Mesendoderm (in vitro differentiated cells): ENCODE measurements around the gene SPATA12.
A peak's percentile ranks its signal among the peaks of the same experiment; 100 is the strongest.

Experiments used
- DNase-seq: peaks from one replicate; pipeline ENCODE4 v3.0.0; 2013
- H2AK5ac ChIP-seq: 2 replicates; pipeline ENCODE4 v1.6.1; 2013; ENCODE audit warnings: low read length, inconsistent platforms
- H2BK120ac ChIP-seq: 2 replicates; pipeline ENCODE4 v1.6.1; 2013; ENCODE audit warnings: low read depth, mild to moderate bottlenecking, low read length, moderate library complexity, mixed read lengths
- H2BK15ac ChIP-seq: replicated peaks from 2 replicates; pipeline ENCODE4 v1.6.1; 2013; ENCODE audit warnings: low read depth, mild to moderate bottlenecking, moderate library complexity
- H2BK5ac ChIP-seq: 2 replicates; pipeline ENCODE4 v1.6.1; 2013; ENCODE audit warnings: low read length, inconsistent platforms
- H3K18ac ChIP-seq: 2 replicates; pipeline ENCODE4 v1.6.1; 2013; ENCODE audit warnings: mild to moderate bottlenecking, low read length, mixed read lengths
- H3K23ac ChIP-seq: one replicate; pipeline ENCODE4 v1.6.1; 2013; ENCODE audit warnings: low read length
- H3K27ac ChIP-seq: 2 replicates; pipeline ENCODE4 v1.5.1; 2013; ENCODE audit warnings: low read depth, mild to moderate bottlenecking, inconsistent platforms, low read length, moderate library complexity
- H3K27me3 ChIP-seq: 2 replicates; pipeline ENCODE4 v1.6.1; 2013; ENCODE audit warnings: low read length, control low read depth, mild to moderate bottlenecking, inconsistent platforms; ENCODE audit not compliant: insufficient read depth, poor library complexity
- H3K36me3 ChIP-seq: 2 replicates; pipeline ENCODE4 v1.6.1; 2013; ENCODE audit warnings: low read length, inconsistent platforms; ENCODE audit not compliant: control insufficient read depth, insufficient read depth
- H3K4ac ChIP-seq: one replicate; pipeline ENCODE4 v1.6.1; 2013; ENCODE audit warnings: low read depth, mild to moderate bottlenecking, low read length, moderate library complexity
- H3K4me1 ChIP-seq: 2 replicates; pipeline ENCODE4 v1.6.1; 2013; ENCODE audit warnings: low read depth, low read length, inconsistent platforms; ENCODE audit not compliant: control insufficient read depth
- H3K4me2 ChIP-seq: 2 replicates; pipeline ENCODE4 v1.6.1; 2013; ENCODE audit warnings: low read length
- H3K4me3 ChIP-seq: 2 replicates; pipeline ENCODE4 v1.5.1; 2013; ENCODE audit warnings: mild to moderate bottlenecking, low read length
- H3K56ac ChIP-seq: one replicate; pipeline ENCODE4 v1.6.1; 2013; ENCODE audit warnings: low read length
- H3K79me1 ChIP-seq: 2 replicates; pipeline ENCODE4 v1.6.1; 2013; ENCODE audit warnings: low read length, inconsistent platforms
- H3K79me2 ChIP-seq: 2 replicates; pipeline ENCODE4 v1.6.1; 2013; ENCODE audit warnings: mild to moderate bottlenecking, low read length; ENCODE audit not compliant: control insufficient read depth, insufficient read depth
- H3K9ac ChIP-seq: 2 replicates; pipeline ENCODE4 v1.6.1; 2013; ENCODE audit warnings: low read length, inconsistent platforms
- H4K5ac ChIP-seq: one replicate; pipeline ENCODE4 v1.6.1; 2013; ENCODE audit warnings: low read length
- H4K8ac ChIP-seq: one replicate; pipeline ENCODE4 v1.6.1; 2013; ENCODE audit warnings: low read depth, mild to moderate bottlenecking, control low read depth, low read length, moderate library complexity
- WGBS: extraction: QIAGEN DNeasy Blood & Tissue Kit; methylation state at CpG from one replicate; pipeline ENCODE4 v1.1.7; 2013; ENCODE audit warnings: low lambda C conversion rate, missing lambda C conversion rate; ENCODE audit not compliant: insufficient coverage; ENCODE audit errors: extremely low coverage; 5-methylcytosine and 5-hydroxymethylcytosine counted together

Gene SPATA12

DNA sequence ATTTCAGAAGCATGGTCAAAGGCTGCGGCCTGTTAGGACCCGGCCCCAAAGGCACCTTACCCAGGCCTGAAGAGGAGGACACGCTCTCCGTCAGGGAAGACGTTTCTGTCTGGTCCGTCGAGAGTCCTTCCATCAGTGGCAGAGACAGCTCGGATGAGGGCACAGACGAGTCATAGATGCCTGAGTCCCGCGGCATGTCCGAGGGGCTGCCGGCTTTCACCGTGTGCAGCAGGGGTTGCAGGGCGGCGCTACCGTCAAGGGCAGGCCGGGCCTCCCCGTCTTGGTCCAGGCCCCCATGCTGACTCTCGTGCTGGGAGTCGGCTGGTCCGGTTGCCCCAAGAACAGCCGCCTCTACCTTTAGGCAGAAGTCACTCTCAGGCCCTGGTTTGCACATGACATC, 37.1 kb downstream of the SPATA12 start:
- H3K4ac ChIP-seq: no peak overlapping the region
- H2AK5ac ChIP-seq: no peak overlapping the region
- H3K4me2 ChIP-seq: no peak overlapping the region
- peaks cover 25% of the 10 kb centered on the region for H3K36me3 ChIP-seq
- no peak overlapping the region for H3K23ac ChIP-seq
- H3K79me2 ChIP-seq: peaks cover 3% of the 10 kb centered on the region
- no peak overlapping the region for H3K27ac ChIP-seq
- peaks cover 23% of the 10 kb centered on the region for H3K79me1 ChIP-seq
- no peak overlapping the region for H2BK15ac ChIP-seq
- H4K5ac ChIP-seq: no peak overlapping the region
- no peaks in the 10 kb centered on the region for H3K4me1 ChIP-seq
- no peak overlapping the region for H4K8ac ChIP-seq
- no peak overlapping the region for H3K18ac ChIP-seq
- no CpG with 5 or more reads among the region's 23 CpGs for WGBS
- H3K9ac ChIP-seq: no peak overlapping the region
- no peak overlapping the region for H3K56ac ChIP-seq
- no peak overlapping the region for H2BK5ac ChIP-seq
- no peak overlapping the region for H3K4me3 ChIP-seq
- no peak for DNase-seq
- H3K27me3 ChIP-seq: no peaks in the 10 kb centered on the region
- no peak overlapping the region for H2BK120ac ChIP-seq

DNA sequence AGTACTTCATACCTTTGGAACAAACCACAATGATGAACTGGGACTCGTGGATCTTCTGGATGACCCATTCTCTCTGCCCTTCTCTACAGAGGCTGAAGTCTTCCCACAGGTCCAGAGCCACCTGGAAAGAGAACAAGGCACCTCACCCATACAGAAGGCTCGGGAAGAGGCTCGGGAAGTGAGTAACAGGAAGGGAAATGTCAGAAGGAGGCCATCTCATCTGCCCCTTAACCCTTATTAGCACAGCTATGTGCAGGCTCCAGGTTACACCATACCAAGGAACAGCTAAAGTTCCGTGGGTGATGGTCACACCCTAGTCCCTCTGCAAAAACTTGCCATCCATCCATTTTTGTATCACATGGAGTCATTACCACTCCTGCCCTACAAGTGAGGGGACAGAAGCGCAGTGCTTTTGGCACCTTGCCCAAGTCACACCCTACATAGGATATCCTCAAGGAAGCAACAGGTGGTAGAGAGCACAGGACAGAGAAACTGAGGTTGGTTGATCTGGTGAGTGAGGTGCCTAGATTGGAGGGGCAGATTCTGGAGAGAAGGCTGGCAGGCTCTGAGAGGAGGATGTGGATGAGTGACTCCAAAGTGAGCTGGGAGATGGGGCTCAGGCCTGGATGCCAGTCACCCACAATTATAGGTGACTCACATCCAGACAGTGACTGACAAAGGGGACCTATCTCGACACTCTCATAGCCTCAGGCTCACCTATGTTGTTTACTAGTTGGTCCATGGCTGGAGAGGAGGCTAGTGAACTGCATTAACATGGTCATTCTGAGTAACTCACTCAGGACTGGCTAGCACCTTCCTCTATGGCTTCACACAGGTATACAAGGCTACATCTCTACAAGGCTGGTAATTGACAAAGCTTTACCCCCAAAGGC, 38.2 kb downstream of the SPATA12 start:
- Histone ChIP-seq H3K79me2 (peaks cover 2% of the 10 kb centered on the region), H3K36me3 (peaks cover 25% of the 10 kb centered on the region), H2BK5ac (no peak overlapping the region), H2BK120ac (no peak overlapping the region), H3K56ac (no peak overlapping the region), H3K4me3 (no peak overlapping the region), H4K5ac (no peak overlapping the region), H3K27me3 (no peaks in the 10 kb centered on the region), H3K9ac (no peak overlapping the region), H3K4me1 (no peaks in the 10 kb centered on the region), H3K4me2 (no peak overlapping the region), H3K27ac (no peak overlapping the region), H3K18ac (no peak overlapping the region), H3K23ac (no peak overlapping the region), H3K4ac (no peak overlapping the region), H3K79me1 (peaks cover 19% of the 10 kb centered on the region), H2BK15ac (no peak overlapping the region), H2AK5ac (no peak overlapping the region), H4K8ac (no peak overlapping the region)
- no peak for DNase-seq
- WGBS: no CpG with 5 or more reads among the region's 6 CpGs

DNA sequence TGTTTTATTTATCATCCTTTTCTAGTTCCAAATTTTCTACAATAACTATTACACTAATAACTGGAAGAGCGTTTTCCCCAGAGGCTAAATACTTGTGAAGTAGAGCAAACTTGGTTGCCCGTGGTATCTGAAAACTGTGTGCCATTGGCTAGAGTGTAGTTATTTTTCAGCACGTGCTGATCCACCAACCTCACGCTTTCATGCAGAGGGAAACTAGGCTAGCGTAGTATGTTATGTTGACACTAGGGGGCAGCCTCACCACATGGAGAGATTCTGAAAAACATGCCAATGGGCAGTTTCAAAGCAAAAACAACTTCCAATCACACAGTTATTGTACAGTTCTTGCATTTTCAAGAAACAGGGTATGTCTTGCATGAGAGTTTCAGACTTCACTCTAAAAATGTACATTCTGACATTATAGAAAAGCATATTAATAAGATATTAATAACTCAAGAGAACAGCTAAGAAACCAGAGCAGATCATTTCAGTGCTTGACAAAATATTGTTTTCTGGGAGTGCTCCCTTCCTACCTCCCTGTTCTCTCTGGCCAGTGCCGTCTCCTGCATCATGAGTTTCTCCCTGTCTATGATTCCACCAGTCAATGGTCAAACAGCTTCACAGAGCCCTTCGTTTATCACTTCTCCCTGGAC, 39.7 kb downstream of the SPATA12 start:
- no peak overlapping the region for H3K27ac ChIP-seq
- H3K18ac ChIP-seq: no peak overlapping the region
- no peak overlapping the region for H2BK5ac ChIP-seq
- WGBS: no CpG with 5 or more reads among the region's 7 CpGs
- peaks cover 27% of the 10 kb centered on the region for H3K36me3 ChIP-seq
- H3K56ac ChIP-seq: peak overlapping the region; percentile 51
- peaks cover 15% of the 10 kb centered on the region for H3K79me1 ChIP-seq
- no peak overlapping the region for H2AK5ac ChIP-seq
- H3K4me3 ChIP-seq: no peak overlapping the region
- no peak overlapping the region for H3K9ac ChIP-seq
- no peak overlapping the region for H3K4me2 ChIP-seq
- no peak overlapping the region for H3K23ac ChIP-seq
- H4K8ac ChIP-seq: no peak overlapping the region
- H4K5ac ChIP-seq: no peak overlapping the region
- DNase-seq: peak; percentile 73
- H3K79me2 ChIP-seq: no peaks in the 10 kb centered on the region
- no peak overlapping the region for H2BK15ac ChIP-seq
- no peaks in the 10 kb centered on the region for H3K27me3 ChIP-seq
- no peak overlapping the region for H2BK120ac ChIP-seq
- peak overlapping the region; percentile 39 for H3K4ac ChIP-seq
- H3K4me1 ChIP-seq: peaks cover 2% of the 10 kb centered on the region

DNA sequence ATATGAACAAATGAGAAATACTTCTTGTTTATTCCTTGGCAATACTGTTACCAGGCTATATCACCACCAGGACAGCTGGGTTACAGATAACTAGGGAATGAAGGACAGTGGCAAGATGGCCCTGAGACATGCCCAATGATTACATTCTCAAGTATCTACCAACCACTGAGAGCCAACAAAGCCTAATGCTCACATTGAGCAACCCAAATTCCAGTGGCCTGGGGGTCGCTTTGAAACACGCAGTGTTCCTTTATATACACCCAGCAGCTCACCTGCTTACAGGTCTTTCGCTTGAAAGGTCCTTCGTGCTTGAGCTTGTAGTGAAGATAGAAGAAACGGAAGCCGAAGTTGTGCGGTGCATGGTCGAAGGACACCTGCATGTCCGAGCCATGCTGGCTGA, 45.1 kb downstream of the SPATA12 start:
- Histone ChIP-seq H2BK120ac (no peak overlapping the region), H3K36me3 (peaks cover 22% of the 10 kb centered on the region), H3K9ac (no peak overlapping the region), H3K79me2 (no peaks in the 10 kb centered on the region), H3K4me1 (peaks cover 2% of the 10 kb centered on the region), H4K5ac (no peak overlapping the region), H3K4me3 (no peak overlapping the region), H3K27ac (no peak overlapping the region), H3K27me3 (no peaks in the 10 kb centered on the region), H4K8ac (no peak overlapping the region), H3K56ac (no peak overlapping the region), H3K23ac (no peak overlapping the region), H3K4me2 (no peak overlapping the region), H3K18ac (no peak overlapping the region), H2AK5ac (no peak overlapping the region), H3K79me1 (no peaks in the 10 kb centered on the region), H3K4ac (no peak overlapping the region), H2BK5ac (no peak overlapping the region), H2BK15ac (no peak overlapping the region)
- no CpG with 5 or more reads among the region's 9 CpGs for WGBS
- DNase-seq: no peak

DNA sequence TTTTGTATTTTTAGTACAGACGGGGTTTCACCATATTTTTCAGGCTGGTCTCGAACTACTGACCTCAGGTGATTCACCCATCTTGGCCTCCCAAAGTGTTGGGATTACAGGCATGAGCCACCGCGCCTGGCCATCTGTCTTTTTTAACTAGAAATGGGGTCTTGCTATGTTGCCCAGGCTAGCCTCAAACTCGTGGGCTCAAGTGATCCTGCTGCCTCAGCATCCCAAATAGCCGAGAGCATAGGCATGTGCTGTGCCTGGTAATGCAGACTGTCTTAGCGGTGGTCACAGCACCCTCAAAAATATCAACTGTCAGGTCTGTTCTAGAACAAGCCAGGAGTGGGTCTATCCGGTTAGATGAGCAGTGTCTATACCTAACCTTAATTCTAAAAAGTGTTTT, 48.2 kb downstream of the SPATA12 start:
- H3K27me3 ChIP-seq: no peaks in the 10 kb centered on the region
- no peak overlapping the region for H4K5ac ChIP-seq
- DNase-seq: no peak
- no peak overlapping the region for H4K8ac ChIP-seq
- no peak overlapping the region for H2BK5ac ChIP-seq
- peaks cover 5% of the 10 kb centered on the region for H3K79me1 ChIP-seq
- no peaks in the 10 kb centered on the region for H3K79me2 ChIP-seq
- no peak overlapping the region for H3K56ac ChIP-seq
- H3K27ac ChIP-seq: no peak overlapping the region
- H2BK120ac ChIP-seq: no peak overlapping the region
- no peak overlapping the region for H2BK15ac ChIP-seq
- H3K4ac ChIP-seq: no peak overlapping the region
- no peak overlapping the region for H3K18ac ChIP-seq
- no peak overlapping the region for H3K23ac ChIP-seq
- H3K9ac ChIP-seq: no peak overlapping the region
- H3K4me2 ChIP-seq: no peak overlapping the region
- H3K4me1 ChIP-seq: peaks cover 4% of the 10 kb centered on the region
- peaks cover 23% of the 10 kb centered on the region for H3K36me3 ChIP-seq
- no peak overlapping the region for H2AK5ac ChIP-seq
- WGBS: no CpG with 5 or more reads among the region's 8 CpGs
- H3K4me3 ChIP-seq: no peak overlapping the region
